Measurements from ENCODE around the gene METRNL. TPM values are rescaled to one million over a fixed set of nuclear protein-coding genes. Genes with fewer than 3 reads are reported as not detected.

The METRNL gene
- total and polyA plus RNA-seq, 5 donors, result 57.3 to 77.1 (median 67.9) TPM

GRCh38 chr17:83113381-83113780 lies 34.0 kb downstream of the METRNL start:
- intact Hi-C loops (cut with DNase I), result no loop called here
- Histone ChIP-seq H3K4me1 (ENCODE audit: control insufficient read depth, insufficient read depth, low read length) (no peaks in the 10 kb centered on the region), H3K27ac (ENCODE audit: low read length) (no peak overlapping the region), H3K4me3 (ENCODE audit: low read length) (no peak overlapping the region), H3K9me3 (ENCODE audit: control insufficient read depth, low read length) (no peaks in the 10 kb centered on the region), H3K27me3 (ENCODE audit: control insufficient read depth, insufficient read depth) (no peaks in the 10 kb centered on the region)
- peak in 1 of 3 donors; percentile 30 for DNase-seq
- 93% methylated on average over 11 of the region's 11 CpGs for WGBS
- no peak for ATAC-seq

GRCh38 chr17:83113792-83114191 lies 34.4 kb downstream of the METRNL start:
- intact Hi-C loops (cut with DNase I), result no loop called here
- H3K27me3 ChIP-seq (ENCODE audit: control insufficient read depth, insufficient read depth), result no peaks in the 10 kb centered on the region
- ATAC-seq, result no peak
- H3K27ac ChIP-seq (ENCODE audit: low read length), result no peak overlapping the region
- H3K9me3 ChIP-seq (ENCODE audit: control insufficient read depth, low read length), result no peaks in the 10 kb centered on the region
- no peak overlapping the region for H3K4me3 ChIP-seq (ENCODE audit: low read length)
- 95% methylated on average over 22 of the region's 22 CpGs for WGBS
- no peaks in the 10 kb centered on the region for H3K4me1 ChIP-seq (ENCODE audit: control insufficient read depth, insufficient read depth, low read length)
- peak in 2 of 3 donors; percentile 34 to 40 for DNase-seq

DNA sequence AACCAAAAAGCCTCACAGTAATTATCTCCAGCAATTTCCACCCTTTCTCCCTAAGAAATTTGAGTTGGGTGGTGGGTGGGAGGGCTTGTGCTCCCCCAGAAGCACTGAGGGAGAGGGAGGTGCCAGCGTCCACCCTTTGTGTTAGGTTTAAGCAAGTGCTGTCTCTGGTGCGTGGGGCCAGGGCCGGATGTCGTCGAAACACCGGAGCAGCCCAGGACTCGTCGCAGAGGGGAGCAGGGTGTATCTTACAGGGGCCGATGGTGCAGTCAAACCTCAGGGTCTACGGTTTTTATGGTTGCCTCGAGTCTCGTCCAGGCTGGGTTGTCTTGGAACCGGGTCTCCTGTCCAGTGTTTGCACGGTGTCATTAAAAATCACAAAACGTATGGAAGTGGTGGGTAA lies 35.3 kb downstream of the METRNL start:
- Histone ChIP-seq H3K27ac (ENCODE audit: low read length) (no peak overlapping the region), H3K4me1 (ENCODE audit: control insufficient read depth, insufficient read depth, low read length) (peaks cover 2% of the 10 kb centered on the region), H3K4me3 (ENCODE audit: low read length) (no peak overlapping the region), H3K9me3 (ENCODE audit: control insufficient read depth, low read length) (no peaks in the 10 kb centered on the region), H3K27me3 (ENCODE audit: control insufficient read depth, insufficient read depth) (no peaks in the 10 kb centered on the region)
- DNase-seq (peak in 1 of 3 donors; percentile 25), ATAC-seq (no peak)
- 90% methylated on average over 15 of the region's 15 CpGs for WGBS
- intact Hi-C loops (cut with DNase I), result no loop called here

DNA sequence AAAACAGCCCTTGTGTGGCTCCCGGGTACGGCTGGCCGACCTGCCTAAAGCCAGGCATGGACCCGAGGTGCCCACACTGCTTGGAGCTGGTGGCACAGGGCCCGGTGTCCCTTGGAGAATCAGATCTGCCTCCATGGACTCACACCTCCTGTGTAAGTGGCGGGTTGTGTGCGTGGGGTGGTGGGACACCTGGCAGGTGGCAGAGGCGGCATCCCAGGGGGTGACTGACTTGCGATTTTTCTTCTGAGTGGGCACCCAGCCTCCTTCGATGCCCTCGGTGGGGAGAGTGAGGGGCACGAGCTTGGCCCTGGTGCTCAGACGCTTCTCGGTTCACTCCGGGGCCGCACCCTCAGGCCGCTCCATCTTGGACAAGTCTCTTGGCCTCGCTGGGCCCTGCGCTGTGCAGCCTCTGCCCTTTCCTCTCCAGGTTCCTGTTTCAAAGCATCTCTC lies 35.8 kb downstream of the METRNL start:
- ATAC-seq, result no peak
- peak in 2 of 3 donors; percentile 46 to 52 for DNase-seq
- no peak overlapping the region for H3K4me3 ChIP-seq (ENCODE audit: low read length)
- WGBS, result 99% methylated on average over 19 of the region's 19 CpGs
- H3K27ac ChIP-seq (ENCODE audit: low read length), result no peak overlapping the region
- H3K4me1 ChIP-seq (ENCODE audit: control insufficient read depth, insufficient read depth, low read length), result peaks cover 2% of the 10 kb centered on the region
- H3K9me3 ChIP-seq (ENCODE audit: control insufficient read depth, low read length), result no peaks in the 10 kb centered on the region
- no peaks in the 10 kb centered on the region for H3K27me3 ChIP-seq (ENCODE audit: control insufficient read depth, insufficient read depth)
- intact Hi-C loops (cut with DNase I), result no loop called here

- intact Hi-C loops (cut with DNase I), result no loop called here
- no peak for ATAC-seq
- Histone ChIP-seq H3K4me3 (ENCODE audit: low read length) (no peak overlapping the region), H3K9me3 (ENCODE audit: control insufficient read depth, low read length) (no peaks in the 10 kb centered on the region), H3K4me1 (ENCODE audit: control insufficient read depth, insufficient read depth, low read length) (peaks cover 2% of the 10 kb centered on the region), H3K27me3 (ENCODE audit: control insufficient read depth, insufficient read depth) (no peaks in the 10 kb centered on the region), H3K27ac (ENCODE audit: low read length) (no peak overlapping the region)
- peak in 2 of 3 donors; percentile 11 to 44 for DNase-seq
- WGBS, result 78% methylated on average over 18 of the region's 18 CpGs
These were observed 36.4 kb downstream of the METRNL start for GRCh38 chr17:83115832-83116231.

DNA sequence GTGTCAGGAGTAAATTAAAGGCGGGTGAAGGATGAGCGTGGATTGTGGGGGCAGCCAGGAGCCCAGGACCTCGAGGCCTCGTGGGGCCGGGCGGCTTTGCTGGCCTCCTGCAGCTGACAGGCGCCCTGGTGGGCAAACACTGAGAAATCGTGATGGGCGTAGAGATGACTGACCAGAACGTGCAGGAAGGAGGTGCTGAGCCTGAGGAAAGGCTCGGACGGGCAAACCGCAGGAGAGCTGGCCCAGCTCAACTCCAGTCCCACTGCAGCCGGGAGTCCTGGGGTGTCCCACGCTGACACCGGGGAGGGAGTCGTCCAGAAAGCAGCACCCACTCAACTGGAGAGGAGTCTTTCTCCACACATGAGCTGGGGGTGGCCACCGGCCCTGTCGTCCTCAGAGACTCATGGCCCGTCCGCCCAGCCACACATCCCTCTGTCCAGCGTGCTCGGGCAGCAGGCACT lies 36.9 kb downstream of the METRNL start:
- H3K27ac ChIP-seq (ENCODE audit: low read length), result no peak overlapping the region
- ATAC-seq (no peak), DNase-seq (peak; percentile 9 to 48 (median 41))
- whole genome bisulfite sequencing, result 94% methylated on average over 23 of the region's 23 CpGs
- no peaks in the 10 kb centered on the region for H3K27me3 ChIP-seq (ENCODE audit: control insufficient read depth, insufficient read depth)
- intact Hi-C loops (cut with DNase I), result no loop called here
- peaks cover 2% of the 10 kb centered on the region for H3K4me1 ChIP-seq (ENCODE audit: control insufficient read depth, insufficient read depth, low read length)
- no peaks in the 10 kb centered on the region for H3K9me3 ChIP-seq (ENCODE audit: control insufficient read depth, low read length)
- no peak overlapping the region for H3K4me3 ChIP-seq (ENCODE audit: low read length)

DNA sequence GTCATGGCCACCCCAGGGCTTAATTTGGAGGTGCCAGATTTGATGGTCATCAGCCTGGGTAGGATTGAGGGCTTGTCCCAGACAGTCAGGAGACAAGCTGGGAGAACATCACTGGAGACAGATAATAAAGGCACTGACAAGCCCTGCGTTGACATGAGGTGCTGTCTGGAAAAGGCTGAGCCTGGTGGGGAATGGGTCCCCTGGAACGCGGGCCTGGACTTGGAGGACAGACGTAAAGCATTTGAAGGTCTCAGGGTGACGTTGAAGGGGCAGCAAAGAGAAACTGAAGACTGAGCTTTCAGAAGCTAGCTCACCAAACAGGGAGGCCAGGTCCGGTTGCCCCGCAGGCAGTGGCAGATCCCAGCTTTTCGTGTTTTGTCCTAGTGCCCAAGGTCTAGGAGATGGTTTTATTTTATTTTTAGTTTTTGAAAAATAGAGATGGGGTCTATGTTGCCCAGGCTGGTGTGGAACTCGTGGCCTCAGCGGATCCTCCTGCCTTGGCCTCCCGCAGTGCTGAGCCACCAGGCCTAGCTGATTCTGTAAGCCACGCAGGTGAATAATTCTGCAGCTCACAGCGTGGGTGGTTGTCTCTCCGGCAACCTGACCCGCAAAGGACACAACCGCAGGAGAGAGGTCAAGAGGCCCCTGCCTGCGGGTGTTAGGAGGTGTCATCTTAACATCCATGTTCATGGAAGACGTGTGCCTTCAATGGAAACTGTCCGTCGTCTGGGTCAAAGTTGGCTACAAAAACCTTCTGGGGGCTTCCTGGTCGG lies 37.6 kb downstream of the METRNL start:
- H3K27ac ChIP-seq (ENCODE audit: low read length), result no peak overlapping the region
- DNase-seq, result peak in 2 of 3 donors; percentile 10 to 45
- H3K4me1 ChIP-seq (ENCODE audit: control insufficient read depth, insufficient read depth, low read length), result peaks cover 2% of the 10 kb centered on the region
- H3K9me3 ChIP-seq (ENCODE audit: control insufficient read depth, low read length), result no peaks in the 10 kb centered on the region
- H3K27me3 ChIP-seq (ENCODE audit: control insufficient read depth, insufficient read depth), result no peaks in the 10 kb centered on the region
- ATAC-seq, result no peak
- no peak overlapping the region for H3K4me3 ChIP-seq (ENCODE audit: low read length)
- whole genome bisulfite sequencing, result 95% methylated on average over 21 of the region's 21 CpGs
- intact Hi-C loops (cut with DNase I), result no loop called here

- no peaks in the 10 kb centered on the region for H3K9me3 ChIP-seq (ENCODE audit: control insufficient read depth, low read length)
- H3K4me1 ChIP-seq (ENCODE audit: control insufficient read depth, insufficient read depth, low read length), result peaks cover 2% of the 10 kb centered on the region
- DNase-seq (no peak), ATAC-seq (no peak)
- WGBS, result 82% methylated on average over 5 of the region's 5 CpGs
- no peak overlapping the region for H3K4me3 ChIP-seq (ENCODE audit: low read length)
- intact Hi-C loops (cut with DNase I), result no loop called here
- no peak overlapping the region for H3K27ac ChIP-seq (ENCODE audit: low read length)
- no peaks in the 10 kb centered on the region for H3K27me3 ChIP-seq (ENCODE audit: control insufficient read depth, insufficient read depth)
These were observed 38.2 kb downstream of the METRNL start for GRCh38 chr17:83117583-83117982.

DNA sequence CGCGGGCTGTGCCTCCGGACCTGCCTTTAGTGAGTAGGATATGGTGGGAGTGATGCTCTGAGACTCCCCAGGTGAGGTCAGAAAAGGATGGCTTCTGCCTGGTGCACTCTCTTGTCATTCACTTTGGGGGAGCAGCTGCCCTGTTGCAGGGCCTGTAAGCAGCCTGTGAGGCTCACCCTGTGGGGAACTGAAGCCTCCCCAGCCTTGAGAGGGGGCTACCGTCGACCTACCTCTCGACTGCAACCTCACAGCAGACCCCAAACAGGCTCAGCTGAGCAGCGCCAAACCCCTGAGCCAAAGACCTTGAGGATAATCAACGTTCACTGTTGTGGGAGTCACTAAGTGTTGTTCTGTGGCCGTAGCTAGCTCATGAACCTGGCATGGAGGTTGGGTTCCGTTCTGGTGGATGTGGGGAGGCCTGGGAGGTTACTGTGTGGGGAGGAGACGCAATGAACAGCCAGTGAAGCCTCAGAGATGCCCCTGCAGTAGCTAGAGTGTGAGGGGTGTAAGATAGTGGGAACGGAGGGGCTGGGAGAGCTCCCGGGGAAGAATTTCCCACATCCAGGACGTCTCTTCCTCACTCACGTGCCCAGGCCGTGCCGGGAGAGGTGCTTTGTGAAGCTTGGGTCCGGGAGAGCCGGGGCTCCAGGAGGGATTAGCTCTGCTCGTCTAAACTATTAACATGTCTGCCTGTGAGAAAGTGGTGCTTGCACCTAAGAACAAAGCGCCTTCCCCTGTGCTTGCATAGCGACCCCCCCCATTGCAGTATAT lies 38.8 kb downstream of the METRNL start:
- no peak overlapping the region for H3K4me3 ChIP-seq (ENCODE audit: low read length)
- H3K27ac ChIP-seq (ENCODE audit: low read length), result no peak overlapping the region
- H3K4me1 ChIP-seq (ENCODE audit: control insufficient read depth, insufficient read depth, low read length), result peaks cover 2% of the 10 kb centered on the region
- no peaks in the 10 kb centered on the region for H3K27me3 ChIP-seq (ENCODE audit: control insufficient read depth, insufficient read depth)
- no peaks in the 10 kb centered on the region for H3K9me3 ChIP-seq (ENCODE audit: control insufficient read depth, low read length)
- ATAC-seq (no peak), DNase-seq (peak in 2 of 3 donors; percentile 11 to 32)
- WGBS, result 77% methylated on average over 22 of the region's 22 CpGs
- intact Hi-C loops (cut with DNase I), result no loop called here

GRCh38 chr17:83119987-83120864 lies 40.8 kb downstream of the METRNL start:
- no peak for ATAC-seq
- Histone ChIP-seq H3K4me3 (ENCODE audit: low read length) (no peak overlapping the region), H3K27ac (ENCODE audit: low read length) (no peak overlapping the region), H3K27me3 (ENCODE audit: control insufficient read depth, insufficient read depth) (no peaks in the 10 kb centered on the region), H3K9me3 (ENCODE audit: control insufficient read depth, low read length) (no peaks in the 10 kb centered on the region), H3K4me1 (ENCODE audit: control insufficient read depth, insufficient read depth, low read length) (peaks cover 2% of the 10 kb centered on the region)
- 67% methylated on average over 24 of the region's 25 CpGs for WGBS
- peak in 2 of 3 donors; percentile 41 to 61 for DNase-seq
- intact Hi-C loops (cut with DNase I), result no loop called here

All from right cardiac atrium (tissue), 5 donors.